OCI-LY7 (cell line): ENCODE measurements around the gene RDH14.

Source experiments
- CTCF ChIP-seq: fragments of 200-600 bp; sonication (generic); conservative IDR thresholded peaks from 2 replicates; pipeline ENCODE4 v1.5.1; 2014; ENCODE audit warnings: mild to moderate bottlenecking, antibody characterized with exemption, low read length, moderate library complexity, mixed read lengths
- EZH2phosphoT487 ChIP-seq: fragments of 200-600 bp; sonication (generic); IDR thresholded peaks from 2 replicates; pipeline ENCODE4 v1.6.1; 2018; ENCODE audit warnings: low read depth, borderline replicate concordance, mild to moderate bottlenecking, mixed run types, antibody characterized with exemption, low read length, moderate library complexity, mixed read lengths

GRCh38 chr2:18551169-18551568, 9.3 kb downstream of the RDH14 start:
- no peak for TF ChIP-seq CTCF
- TF ChIP-seq EZH2phosphoT487 = no peak
